ENCODE data around the gene NEUROG2. TPM values are rescaled to one million over a fixed set of nuclear protein-coding genes. Genes with fewer than 3 reads are reported as not detected.

Gene NEUROG2
- total RNA-seq, 1 experiment from 2014 or later: not detected

DNA sequence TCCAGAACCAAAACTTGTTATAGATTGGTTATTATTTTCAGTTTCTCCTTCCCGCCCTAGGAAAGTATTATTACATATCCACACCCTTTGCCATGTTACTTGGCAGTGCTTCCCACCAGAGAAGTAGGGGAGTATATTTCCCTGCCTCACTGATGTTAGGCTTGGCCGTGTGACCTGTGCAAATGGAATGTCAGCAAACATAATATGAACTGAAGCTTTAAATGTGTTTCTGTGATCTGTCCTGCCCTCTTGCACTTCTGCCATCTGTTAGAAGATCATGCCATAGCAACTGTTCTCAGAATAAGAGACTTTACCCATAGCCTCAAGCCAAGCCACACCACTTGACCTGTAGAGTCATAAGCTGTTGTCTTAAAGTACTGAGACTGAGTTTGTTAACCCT, 36.7 kb upstream of the NEUROG2 start:
- Histone ChIP-seq H3K56ac (ENCODE audit: insufficient read length, low read depth, low read length) (no peak overlapping the region), H2BK20ac (ENCODE audit: low read depth, low read length, poor library complexity, severe bottlenecking) (no peak overlapping the region), H3K79me1 (ENCODE audit: insufficient read depth, low read depth, low read length, poor library complexity, severe bottlenecking) (no peaks in the 10 kb centered on the region), H3K14ac (ENCODE audit: insufficient read depth, low read length) (no peak overlapping the region), H3K4me2 (ENCODE audit: insufficient read depth, insufficient read length, low read length) (no peak overlapping the region), H3K79me2 (ENCODE audit: insufficient read depth, low read length) (no peaks in the 10 kb centered on the region), H3K9ac (ENCODE audit: extremely low read depth, insufficient read length, low read length) (no peak overlapping the region), H4K91ac (ENCODE audit: insufficient read length, low read depth, low read length) (no peak overlapping the region), H2BK12ac (ENCODE audit: insufficient read length, low read depth, low read length) (no peak overlapping the region), H2BK120ac (ENCODE audit: low read depth, low read length, poor library complexity, severe bottlenecking) (no peak overlapping the region), H4K8ac (replicated peaks; ENCODE audit: insufficient read length, low read depth, low read length) (no peak overlapping the region), H2BK5ac (ENCODE audit: insufficient read length, low read length) (no peak overlapping the region), H3K27ac (ENCODE audit: insufficient read length, low read depth, low read length) (no peak overlapping the region), H2AFZ (ENCODE audit: low read length) (no peak overlapping the region), H3K4ac (ENCODE audit: low read depth, low read length) (no peak overlapping the region), H3K9me3 (ENCODE audit: control insufficient read depth, low read depth, low read length) (no peaks in the 10 kb centered on the region), H3K27me3 (ENCODE audit: insufficient read depth, low read length) (no peaks in the 10 kb centered on the region), H4K5ac (ENCODE audit: insufficient read length, low read depth, low read length) (no peak overlapping the region), H3K23me2 (ENCODE audit: insufficient read length, low read depth, low read length, poor library complexity, severe bottlenecking) (no peaks in the 10 kb centered on the region), H3K4me1 (ENCODE audit: insufficient read depth, low read length) (no peaks in the 10 kb centered on the region), H3T11ph (ENCODE audit: low read length) (no peak overlapping the region), H2AK5ac (ENCODE audit: insufficient read length, low read length) (no peak overlapping the region), H3K23ac (ENCODE audit: insufficient read length, low read depth, low read length) (no peak overlapping the region), H3K18ac (ENCODE audit: insufficient read length, low read depth, low read length) (no peak overlapping the region), H4K20me1 (ENCODE audit: control insufficient read depth, insufficient read depth, insufficient read length) (no peaks in the 10 kb centered on the region), H2BK15ac (ENCODE audit: low read depth, low read length) (no peak overlapping the region)
- H3K27me3 Mint-ChIP-seq (ENCODE audit: low read depth): no peaks in the 10 kb centered on the region
- H3K9me3 Mint-ChIP-seq: no peaks in the 10 kb centered on the region
- no peak overlapping the region for H3K27ac Mint-ChIP-seq
- no CpG with 5 or more reads among the region's 2 CpGs for WGBS (ENCODE audit: extremely low coverage, insufficient read length, low lambda C conversion rate)
- peaks cover 3 to 5% of the 10 kb centered on the region in 2 experiments for H3K4me1 Mint-ChIP-seq
- peaks cover 3 to 23% (median 17%) of the 10 kb centered on the region in 3 experiments; a peak in 4 of 7 replicates for H3K36me3 Mint-ChIP-seq (ENCODE audit: insufficient read depth in 1 of 3, low read depth in 3 of 3)
- no peak for DNase-seq
- TF ChIP-seq, protein P1, sequence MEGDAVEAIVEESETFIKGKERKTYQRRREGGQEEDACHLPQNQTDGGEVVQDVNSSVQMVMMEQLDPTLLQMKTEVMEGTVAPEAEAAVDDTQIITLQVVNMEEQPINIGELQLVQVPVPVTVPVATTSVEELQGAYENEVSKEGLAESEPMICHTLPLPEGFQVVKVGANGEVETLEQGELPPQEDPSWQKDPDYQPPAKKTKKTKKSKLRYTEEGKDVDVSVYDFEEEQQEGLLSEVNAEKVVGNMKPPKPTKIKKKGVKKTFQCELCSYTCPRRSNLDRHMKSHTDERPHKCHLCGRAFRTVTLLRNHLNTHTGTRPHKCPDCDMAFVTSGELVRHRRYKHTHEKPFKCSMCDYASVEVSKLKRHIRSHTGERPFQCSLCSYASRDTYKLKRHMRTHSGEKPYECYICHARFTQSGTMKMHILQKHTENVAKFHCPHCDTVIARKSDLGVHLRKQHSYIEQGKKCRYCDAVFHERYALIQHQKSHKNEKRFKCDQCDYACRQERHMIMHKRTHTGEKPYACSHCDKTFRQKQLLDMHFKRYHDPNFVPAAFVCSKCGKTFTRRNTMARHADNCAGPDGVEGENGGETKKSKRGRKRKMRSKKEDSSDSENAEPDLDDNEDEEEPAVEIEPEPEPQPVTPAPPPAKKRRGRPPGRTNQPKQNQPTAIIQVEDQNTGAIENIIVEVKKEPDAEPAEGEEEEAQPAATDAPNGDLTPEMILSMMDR (conservative IDR thresholded peaks at IDR 0.05): no peak
- no peak overlapping the region for H3K4me3 Mint-ChIP-seq
